PC-9 (cell line): ENCODE data around the gene CLEC4D. TPM values are rescaled to one million over a fixed set of nuclear protein-coding genes. Genes with fewer than 3 reads are reported as not detected.

Source experiments
- total RNA-seq: library from RNA; stranded (reverse); gene quantifications from 2 replicates; pipeline ENCODE4 v1.2.3, GENCODE V29; 2021

CLEC4D gene
- total RNA-seq, 1 experiment from 2014 or later: not detected

Other genes starting within 250 kb of the CLEC4D start
- gene CLEC6A, start 57.5 kb upstream of the CLEC4D start, total RNA-seq: not detected in 2 replicates
- not detected in 2 replicates for gene CLEC4E, start 27.4 kb downstream of the CLEC4D start, total RNA-seq
- gene AICDA, start 99.4 kb downstream of the CLEC4D start, total RNA-seq: not detected in 2 replicates
- gene MFAP5, start 149.3 kb downstream of the CLEC4D start, total RNA-seq: 14.6 and 18.9 TPM in 2 replicates
- gene RIMKLB, start 184.5 kb downstream of the CLEC4D start, total RNA-seq: 56.9 and 64.8 TPM in 2 replicates